Measurements from ENCODE around the gene MAT2A. TPM values are rescaled to one million over a fixed set of nuclear protein-coding genes. Genes with fewer than 3 reads are reported as not detected.

The MAT2A gene
- total RNA-seq, result 103 and 109 TPM in 2 replicates

GRCh38 chr2:85538507-85539360, at the start of gene MAT2A:
MAT2A (plus strand) TSS chr2:85539168; CDS start chr2:85539288, 120 bp downstream.

GRCh38 chr2:85561280-85562212, 22.6 kb downstream of the MAT2A start, which contains the start of gene GGCX:
GGCX (minus strand) TSS chr2:85561493; CDS start chr2:85561428, 65 bp downstream.

DNA sequence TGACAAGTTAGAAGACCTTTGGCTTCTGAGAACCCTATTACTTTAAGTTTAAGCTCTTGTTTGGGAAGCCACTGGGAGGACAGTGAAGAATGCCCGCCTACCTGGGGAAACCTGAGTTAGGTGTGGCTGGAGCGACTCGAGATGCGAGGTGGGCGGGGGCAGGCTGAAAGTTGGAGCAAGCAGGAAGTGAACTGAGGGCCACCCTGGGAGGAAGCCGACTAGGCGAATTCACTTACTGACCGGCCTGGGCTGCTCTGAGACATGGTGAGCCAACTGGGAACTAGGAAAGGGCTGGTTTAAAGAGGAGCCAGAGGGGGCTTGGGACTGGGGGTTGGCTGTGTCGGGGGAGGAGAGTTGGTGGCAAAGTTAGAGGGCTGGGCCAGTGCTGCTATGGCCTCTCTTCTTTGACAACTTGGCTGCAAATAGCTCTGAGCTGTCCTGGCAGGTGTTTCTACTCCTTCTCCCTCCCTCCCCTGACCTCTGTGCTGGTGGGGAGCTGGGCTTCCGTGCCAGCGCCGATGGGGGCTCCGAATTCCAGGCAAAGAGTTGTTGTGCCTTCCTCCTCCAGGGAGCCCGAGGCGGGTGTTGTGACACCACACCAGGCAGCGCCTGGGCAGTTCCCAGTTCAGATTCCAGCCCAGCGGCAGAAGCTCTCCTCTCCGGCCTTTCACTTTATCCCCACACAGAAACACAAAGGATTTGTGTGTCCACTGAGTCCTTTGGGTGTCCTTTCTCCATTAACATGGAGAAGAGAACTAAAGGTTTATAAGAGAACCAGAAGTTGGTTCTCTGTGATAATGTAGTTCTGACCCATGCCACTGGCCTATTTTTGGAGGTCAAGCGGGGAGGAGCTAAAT, 38.6 kb downstream of the MAT2A start, which contains the start of gene VAMP8:
VAMP8 (plus strand) TSS at position 201 of the 857 bp plus-strand sequence; CDS start at position 262, 61 bp downstream.

GRCh38 chr2:85584354-85584856, 45.4 kb downstream of the MAT2A start, which contains the start of gene VAMP5:
VAMP5 (plus strand) TSS chr2:85584431; CDS start chr2:85584491, 60 bp downstream.

Other genes with a start within 250 kb of the MAT2A start
- 88.4 and 101 TPM in 2 replicates for gene TGOLN2, start 211.2 kb upstream of the MAT2A start, total RNA-seq
- gene RETSAT, start 184.6 kb upstream of the MAT2A start, total RNA-seq, result 52.6 and 56.9 TPM in 2 replicates
- 10.3 and 10.7 TPM in 2 replicates for gene ELMOD3, start 184.4 kb upstream of the MAT2A start, total RNA-seq
- gene CAPG, start 128.8 kb upstream of the MAT2A start, total RNA-seq, result 110 and 148 TPM in 2 replicates
- gene SH2D6, start 120.5 kb upstream of the MAT2A start, total RNA-seq, result not detected in 2 replicates
- 28.7 and 47.6 TPM in 2 replicates for gene GGCX, start 22.3 kb downstream of the MAT2A start, total RNA-seq
- 2.5 and 2.9 TPM in 2 replicates for gene VAMP8, start 38.4 kb downstream of the MAT2A start, total RNA-seq
- 201 and 217 TPM in 2 replicates for gene VAMP5, start 45.3 kb downstream of the MAT2A start, total RNA-seq
- 204 and 256 TPM in 2 replicates for gene RNF181, start 56.6 kb downstream of the MAT2A start, total RNA-seq
- 13.0 and 13.6 TPM in 2 replicates for gene TMEM150A, start 63.5 kb downstream of the MAT2A start, total RNA-seq
- gene C2orf68, start 72.9 kb downstream of the MAT2A start, total RNA-seq, result 5.5 and 7.9 TPM in 2 replicates
- gene USP39, start 77.0 kb downstream of the MAT2A start, total RNA-seq, result 63.7 and 67.2 TPM in 2 replicates
- gene SFTPB, start 129.0 kb downstream of the MAT2A start, total RNA-seq, result not detected in 2 replicates
- gene GNLY, start 155.2 kb downstream of the MAT2A start, total RNA-seq, result not detected in 2 replicates
- gene ATOH8, start 214.8 kb downstream of the MAT2A start, total RNA-seq, result 15.4 and 17.1 TPM in 2 replicates

Data from mammary microvascular endothelial cell (primary cell).